Right lobe of liver (tissue), 6 donors: Measurements from ENCODE around the gene TMEFF2. TPM values are rescaled to one million over a fixed set of nuclear protein-coding genes. Genes with fewer than 3 reads are reported as not detected.

Experiments
- ATAC-seq, 4 donors: fragments of 200-7000 bp; cut with Tn5 transposase; one replicate each; pipeline ENCODE4 v1.9.1; 2020; ENCODE audit warnings: mild to moderate bottlenecking in 4 of 4, moderate library complexity in 4 of 4
- DNase-seq, 3 donors: peaks; one replicate each; pipeline ENCODE4 v3.0.0-alpha.2; 2020
- H3K27ac ChIP-seq, 3 donors: fragments of 200-600 bp; one replicate each; pipeline ENCODE4 v1.8.0; 2022
- H3K27me3 ChIP-seq, 2 donors: fragments of 200-600 bp; one replicate each; pipeline ENCODE4 v1.8.0; 2022
- H3K36me3 ChIP-seq, 4 donors: fragments of 200-600 bp; sonication (generic) in 1 of 4; one replicate each; pipeline versions ENCODE4 v1.5.1 to v1.8.0; 2017 to 2022; ENCODE audit warnings: control low read depth in 1 of 4
- H3K4me1 ChIP-seq, 4 donors: fragments of 200-600 bp; sonication (generic) in 1 of 4; one replicate each; pipeline versions ENCODE4 v1.5.1 to v1.8.0; 2017 to 2022; ENCODE audit warnings: control low read depth in 1 of 4
- H3K4me3 ChIP-seq, 3 donors: fragments of 200-600 bp; one replicate each; pipeline ENCODE4 v1.8.0; 2022
- H3K9me3 ChIP-seq, 4 donors: fragments of 200-600 bp; sonication (generic) in 1 of 4; one replicate each; pipeline versions ENCODE4 v1.5.1 to v1.8.0; 2017 to 2022; ENCODE audit warnings: control low read depth in 1 of 4
- POLR2A ChIP-seq: fragments of 450-650 bp; IDR thresholded peaks from one replicate; pipeline ENCODE4 v1.6.1; 2017; ENCODE audit warnings: antibody characterized with exemption, mild to moderate bottlenecking
- WGBS: methylation state at CpG from one replicate; pipeline ENCODE4 v1.1.6; 2018; ENCODE audit warnings: low coverage, low lambda C conversion rate; ENCODE audit not compliant: insufficient coverage; ENCODE audit errors: missing lambda C conversion rate; 5-methylcytosine and 5-hydroxymethylcytosine counted together
- intact Hi-C, 2 donors: fragments of 100-400 bp; cut with DNase I; formaldehyde crosslinking; loops; one replicate each; pipeline versions ENCODE4 v1.11.2 to v1.14.1; 2022
- total RNA-seq, 6 experiments: library from RNA; depleted of rRNA in 2 of 6; stranded (reverse); fragments of >200 nt in 2 of 6; fragmentation: NEBNext Ultra II Directional in 3 of 6; extraction: Animal tissue kit (Norgen Biotek cat#: 25700) in 3 of 6; gene quantifications; one replicate each; pipeline versions ENCODE4 v1.1.0 to v1.2.4, GENCODE V29; 2016 to 2023
- TF ChIP-seq, protein P1 (sequence below), 4 donors: fragments of 200-600 bp in 3 of 4; fragments of 450-650 bp in 1 of 4; IDR thresholded peaks; one replicate each; pipeline versions ENCODE4 v1.5.1 to v1.8.0; 2016 to 2022; ENCODE audit warnings: antibody characterized with exemption in 4 of 4, mild to moderate bottlenecking in 2 of 4
- donor health status: DM: no; HTN: yes; CAD: no.
- donor health status: DM: no; HTN: no; CAD: no.
- donor health status: DM: no; HTN: no; CAD: no.
- donor health status: DM: no; HTN: yes; CAD: no.
- donor health status: DM: no; HTN: yes; CAD: no.

The TMEFF2 gene
- total RNA-seq, 6 experiments from 2014 or later, result not detected

DNA sequence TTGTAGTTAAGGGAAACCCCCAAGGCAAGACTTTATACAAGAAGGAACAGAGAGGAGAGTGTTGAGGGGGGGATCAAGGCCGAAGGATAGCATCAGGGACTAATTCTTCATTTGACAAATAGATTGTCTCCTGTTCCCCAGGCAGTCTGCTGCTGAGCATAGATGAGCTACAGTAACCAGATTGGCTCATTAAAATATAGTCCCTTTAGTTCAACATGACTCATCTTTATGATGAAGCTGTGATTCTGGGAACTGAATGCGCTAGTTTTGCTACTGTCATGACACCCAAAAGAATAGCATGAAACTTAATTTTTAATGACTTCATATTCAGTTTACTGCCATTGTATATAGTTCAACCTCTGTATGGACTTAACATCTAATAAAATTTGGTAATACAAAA lies 35.5 kb downstream of the TMEFF2 start:
- DNase-seq (no peak), ATAC-seq (no peak)
- H3K4me1 ChIP-seq, result no peaks in the 10 kb centered on the region
- no peak overlapping the region for H3K4me3 ChIP-seq
- H3K27me3 ChIP-seq, result no peaks in the 10 kb centered on the region
- no peak overlapping the region for H3K27ac ChIP-seq
- H3K9me3 ChIP-seq, result no peaks in the 10 kb centered on the region
- intact Hi-C loops, result no loop called here
- H3K36me3 ChIP-seq, result no peaks in the 10 kb centered on the region
- TF ChIP-seq, protein P1, sequence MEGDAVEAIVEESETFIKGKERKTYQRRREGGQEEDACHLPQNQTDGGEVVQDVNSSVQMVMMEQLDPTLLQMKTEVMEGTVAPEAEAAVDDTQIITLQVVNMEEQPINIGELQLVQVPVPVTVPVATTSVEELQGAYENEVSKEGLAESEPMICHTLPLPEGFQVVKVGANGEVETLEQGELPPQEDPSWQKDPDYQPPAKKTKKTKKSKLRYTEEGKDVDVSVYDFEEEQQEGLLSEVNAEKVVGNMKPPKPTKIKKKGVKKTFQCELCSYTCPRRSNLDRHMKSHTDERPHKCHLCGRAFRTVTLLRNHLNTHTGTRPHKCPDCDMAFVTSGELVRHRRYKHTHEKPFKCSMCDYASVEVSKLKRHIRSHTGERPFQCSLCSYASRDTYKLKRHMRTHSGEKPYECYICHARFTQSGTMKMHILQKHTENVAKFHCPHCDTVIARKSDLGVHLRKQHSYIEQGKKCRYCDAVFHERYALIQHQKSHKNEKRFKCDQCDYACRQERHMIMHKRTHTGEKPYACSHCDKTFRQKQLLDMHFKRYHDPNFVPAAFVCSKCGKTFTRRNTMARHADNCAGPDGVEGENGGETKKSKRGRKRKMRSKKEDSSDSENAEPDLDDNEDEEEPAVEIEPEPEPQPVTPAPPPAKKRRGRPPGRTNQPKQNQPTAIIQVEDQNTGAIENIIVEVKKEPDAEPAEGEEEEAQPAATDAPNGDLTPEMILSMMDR (IDR thresholded peaks at IDR 0.05), result no peak
- TF ChIP-seq POLR2A, result no peak
- 89% methylated on average over 2 of the region's 2 CpGs for WGBS

DNA sequence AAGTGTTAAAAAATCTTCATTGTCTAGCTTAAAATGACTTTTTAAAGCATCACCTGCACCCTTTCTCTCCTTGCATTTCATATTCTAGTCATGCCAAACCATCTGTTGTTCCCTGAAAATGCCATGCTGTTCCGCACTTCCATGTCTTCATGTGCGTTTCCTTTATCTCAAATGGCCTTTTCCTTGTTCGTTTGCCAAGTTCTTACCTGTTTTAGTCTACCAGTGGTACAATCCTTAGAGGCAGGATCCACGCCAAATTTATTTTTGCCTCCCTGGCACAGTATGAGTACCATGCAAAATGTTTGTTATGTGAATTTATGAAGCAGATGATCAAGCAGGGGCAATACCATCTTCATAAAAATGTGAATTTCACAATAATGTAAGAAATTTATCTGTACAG lies 37.0 kb downstream of the TMEFF2 start:
- Histone ChIP-seq H3K27me3 (no peaks in the 10 kb centered on the region), H3K4me1 (no peaks in the 10 kb centered on the region), H3K4me3 (no peak overlapping the region), H3K9me3 (no peaks in the 10 kb centered on the region), H3K36me3 (no peaks in the 10 kb centered on the region), H3K27ac (no peak overlapping the region)
- no peak for TF ChIP-seq POLR2A
- TF ChIP-seq, protein P1 (IDR thresholded peaks at IDR 0.05), result no peak
- DNase-seq (no peak), ATAC-seq (no peak)
- 89% methylated on average over 4 of the region's 4 CpGs for WGBS
- intact Hi-C loops, result no loop called here

DNA sequence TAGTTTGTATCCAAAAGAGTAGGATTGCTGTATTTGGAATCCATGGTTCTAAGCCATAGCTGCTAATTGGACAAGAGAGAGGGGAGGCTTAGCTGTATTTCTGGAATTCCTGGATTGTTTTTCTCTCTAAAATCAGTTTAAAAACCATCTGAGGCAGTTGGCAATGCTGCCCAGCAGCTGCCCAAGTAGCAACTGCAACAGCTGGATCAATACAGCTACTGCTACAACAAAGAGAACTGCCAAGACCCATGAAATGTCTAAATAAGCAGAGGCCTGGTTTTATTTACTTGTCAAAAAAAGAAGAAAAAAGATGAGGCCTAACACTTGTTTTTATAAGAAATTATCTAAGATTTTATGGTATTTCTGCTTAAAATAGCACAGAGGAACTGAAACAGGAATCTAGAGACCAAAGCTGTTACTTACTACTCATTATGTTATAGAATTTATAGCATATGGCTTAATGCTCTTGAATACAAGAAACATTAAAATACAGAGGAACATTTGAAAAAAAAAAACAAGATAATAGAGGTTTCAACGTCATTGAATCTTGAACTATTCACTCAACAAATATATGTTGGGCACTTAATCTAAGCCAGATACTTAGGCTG lies 39.1 kb downstream of the TMEFF2 start:
- 8% methylated on average over 1 of the region's 1 CpG for WGBS

DNA sequence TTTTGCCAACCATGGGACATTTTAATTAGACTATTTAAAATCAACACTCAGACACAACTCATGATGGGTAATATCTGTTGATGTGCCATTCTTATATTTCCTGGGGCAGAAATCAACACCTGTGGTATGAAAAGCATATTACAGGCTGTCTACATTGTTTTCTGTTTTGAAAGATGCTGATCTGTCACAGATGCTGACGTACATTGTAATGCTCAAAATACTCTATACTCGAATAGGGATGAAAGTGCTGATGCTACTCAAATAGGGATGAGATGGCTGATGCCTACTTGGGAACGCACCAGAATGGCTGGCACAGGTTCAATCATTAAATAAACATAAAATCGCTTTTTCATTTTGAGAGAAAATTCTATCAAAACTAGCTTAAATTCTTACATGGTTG lies 41.2 kb downstream of the TMEFF2 start:
- Histone ChIP-seq H3K4me1 (peaks cover 0 to 6% (median 0%) of the 10 kb centered on the region in 4 donors), H3K27ac (no peak overlapping the region), H3K9me3 (no peaks in the 10 kb centered on the region), H3K27me3 (no peaks in the 10 kb centered on the region), H3K4me3 (no peak overlapping the region), H3K36me3 (no peaks in the 10 kb centered on the region)
- no peak for ATAC-seq
- WGBS, result 72% methylated on average over 4 of the region's 4 CpGs
- TF ChIP-seq, protein P1 (IDR thresholded peaks at IDR 0.05), result no peak
- TF ChIP-seq POLR2A, result no peak
- DNase-seq, result no peak
- intact Hi-C loops, result no loop called here

More for the DNA sequence above, 39.1 kb downstream of the TMEFF2 start:
- no peaks in the 10 kb centered on the region for H3K36me3 ChIP-seq
- H3K27me3 ChIP-seq, result no peaks in the 10 kb centered on the region
- intact Hi-C loops, result no loop called here
- H3K4me3 ChIP-seq, result no peak overlapping the region
- H3K27ac ChIP-seq, result no peak overlapping the region
- TF ChIP-seq, protein P1 (IDR thresholded peaks at IDR 0.05), result no peak
- TF ChIP-seq POLR2A, result no peak
- no peaks in the 10 kb centered on the region for H3K9me3 ChIP-seq
- ATAC-seq (peak in 2 of 4 donors; percentile 56 to 60), DNase-seq (no peak)
- H3K4me1 ChIP-seq, result no peaks in the 10 kb centered on the region
